T-helper 2 cell treated with Interferon-gamma antibody and Interleukin-4, amounts not matched to agents 5 μg/mL and 100 μg/mL, for 36 hours (primary cell): ENCODE measurements around the gene PLPP3.

ENCODE experiments used
- DNase-seq: peaks from one replicate; pipeline ENCODE4 v3.0.0; 2021; ENCODE audit warnings: low spot score
- H3K27ac Mint-ChIP-seq: one replicate; pipeline ENCODE4 v1.8.0; 2021; ENCODE audit warnings: mild to moderate bottlenecking, mixed read lengths
- H3K27me3 Mint-ChIP-seq: one replicate; pipeline ENCODE4 v1.8.0; 2021; ENCODE audit warnings: low read depth, mixed read lengths
- H3K36me3 Mint-ChIP-seq: one replicate; pipeline ENCODE4 v1.8.0; 2021; ENCODE audit warnings: low read depth, mixed read lengths
- H3K4me1 Mint-ChIP-seq: one replicate; pipeline ENCODE4 v1.8.0; 2021; ENCODE audit warnings: low read depth, mixed read lengths
- H3K4me3 Mint-ChIP-seq: one replicate; pipeline ENCODE4 v1.8.0; 2022; ENCODE audit warnings: mild to moderate bottlenecking, moderate library complexity, mixed read lengths
- H3K9me3 Mint-ChIP-seq: one replicate; pipeline ENCODE4 v1.8.0; 2021; ENCODE audit warnings: mixed read lengths

The PLPP3 gene

GRCh38 chr1:56585985-56586384 is 6.6 kb upstream of the PLPP3 start:
- H3K36me3 Mint-ChIP-seq, result no peaks in the 10 kb centered on the region
- H3K4me3 Mint-ChIP-seq, result no peak overlapping the region
- H3K27ac Mint-ChIP-seq, result no peak overlapping the region
- H3K9me3 Mint-ChIP-seq, result no peaks in the 10 kb centered on the region
- no peak for DNase-seq
- H3K4me1 Mint-ChIP-seq, result no peaks in the 10 kb centered on the region
- H3K27me3 Mint-ChIP-seq, result peaks cover 5% of the 10 kb centered on the region

DNA sequence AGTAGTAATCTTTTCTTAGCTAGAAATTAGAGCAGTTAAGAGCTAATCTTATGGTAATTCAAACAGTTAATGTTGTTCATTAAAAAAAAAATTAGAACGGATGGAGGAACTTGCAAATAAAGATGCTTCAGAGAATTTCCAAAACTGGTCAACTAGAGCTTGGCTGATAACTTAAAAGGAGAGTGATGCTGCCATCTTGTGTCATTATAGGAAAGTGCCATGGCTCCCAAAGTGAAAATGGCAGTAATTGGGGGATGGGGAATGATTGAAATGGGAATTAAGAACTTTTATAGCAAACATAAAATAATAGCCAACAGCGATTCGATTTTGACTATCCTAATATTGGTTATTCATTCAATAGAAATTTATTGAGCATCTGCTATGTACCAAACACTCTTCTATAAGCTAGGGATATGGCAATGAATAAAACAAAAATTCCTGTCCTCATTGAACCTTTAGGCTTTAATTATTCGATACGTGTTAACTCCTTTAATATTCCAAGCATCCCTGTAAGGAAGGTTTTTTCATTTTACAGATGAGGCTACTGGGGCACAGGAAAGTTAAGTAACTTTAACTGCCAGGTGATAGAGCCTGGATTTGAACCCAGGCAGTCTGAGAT is 5.7 kb upstream of the PLPP3 start:
- Mint-ChIP-seq H3K4me1 (no peaks in the 10 kb centered on the region), H3K27ac (no peak overlapping the region), H3K4me3 (no peak overlapping the region), H3K36me3 (no peaks in the 10 kb centered on the region), H3K9me3 (no peaks in the 10 kb centered on the region), H3K27me3 (peaks cover 15% of the 10 kb centered on the region)
- DNase-seq, result no peak

DNA sequence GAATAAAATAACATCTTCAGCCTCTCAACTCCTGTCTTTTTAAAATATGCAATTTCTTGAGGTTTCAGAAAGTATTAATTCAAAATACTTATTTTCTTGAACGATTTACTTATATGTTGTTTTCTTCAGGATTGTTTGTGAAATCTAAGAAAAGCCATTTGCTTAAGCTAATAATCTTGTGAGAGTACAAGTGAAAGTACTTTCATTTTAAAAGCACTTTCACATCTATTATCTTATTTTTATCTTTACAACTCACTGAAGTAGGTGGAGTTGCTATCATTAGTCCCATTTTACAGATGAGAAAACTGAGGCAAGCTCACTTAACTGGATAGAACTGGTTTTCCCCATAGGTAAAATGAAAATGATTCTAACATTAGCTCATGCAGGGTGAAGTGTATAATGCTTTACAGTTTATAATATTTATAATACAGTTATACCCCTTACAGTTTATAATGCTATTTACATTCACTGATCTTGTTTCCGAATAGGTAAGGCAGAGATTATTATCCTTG is 4.7 kb upstream of the PLPP3 start:
- no peaks in the 10 kb centered on the region for H3K9me3 Mint-ChIP-seq
- H3K36me3 Mint-ChIP-seq, result no peaks in the 10 kb centered on the region
- H3K4me1 Mint-ChIP-seq, result no peaks in the 10 kb centered on the region
- no peak for DNase-seq
- peaks cover 24% of the 10 kb centered on the region for H3K27me3 Mint-ChIP-seq
- no peak overlapping the region for H3K4me3 Mint-ChIP-seq
- H3K27ac Mint-ChIP-seq, result no peak overlapping the region

- H3K4me1 Mint-ChIP-seq, result no peaks in the 10 kb centered on the region
- no peaks in the 10 kb centered on the region for H3K9me3 Mint-ChIP-seq
- no peaks in the 10 kb centered on the region for H3K36me3 Mint-ChIP-seq
- no peak for DNase-seq
- peaks cover 47% of the 10 kb centered on the region for H3K27me3 Mint-ChIP-seq
- no peak overlapping the region for H3K4me3 Mint-ChIP-seq
- no peak overlapping the region for H3K27ac Mint-ChIP-seq
Observed at GRCh38 chr1:56580771-56581170, 1.4 kb upstream of the PLPP3 start.

DNA sequence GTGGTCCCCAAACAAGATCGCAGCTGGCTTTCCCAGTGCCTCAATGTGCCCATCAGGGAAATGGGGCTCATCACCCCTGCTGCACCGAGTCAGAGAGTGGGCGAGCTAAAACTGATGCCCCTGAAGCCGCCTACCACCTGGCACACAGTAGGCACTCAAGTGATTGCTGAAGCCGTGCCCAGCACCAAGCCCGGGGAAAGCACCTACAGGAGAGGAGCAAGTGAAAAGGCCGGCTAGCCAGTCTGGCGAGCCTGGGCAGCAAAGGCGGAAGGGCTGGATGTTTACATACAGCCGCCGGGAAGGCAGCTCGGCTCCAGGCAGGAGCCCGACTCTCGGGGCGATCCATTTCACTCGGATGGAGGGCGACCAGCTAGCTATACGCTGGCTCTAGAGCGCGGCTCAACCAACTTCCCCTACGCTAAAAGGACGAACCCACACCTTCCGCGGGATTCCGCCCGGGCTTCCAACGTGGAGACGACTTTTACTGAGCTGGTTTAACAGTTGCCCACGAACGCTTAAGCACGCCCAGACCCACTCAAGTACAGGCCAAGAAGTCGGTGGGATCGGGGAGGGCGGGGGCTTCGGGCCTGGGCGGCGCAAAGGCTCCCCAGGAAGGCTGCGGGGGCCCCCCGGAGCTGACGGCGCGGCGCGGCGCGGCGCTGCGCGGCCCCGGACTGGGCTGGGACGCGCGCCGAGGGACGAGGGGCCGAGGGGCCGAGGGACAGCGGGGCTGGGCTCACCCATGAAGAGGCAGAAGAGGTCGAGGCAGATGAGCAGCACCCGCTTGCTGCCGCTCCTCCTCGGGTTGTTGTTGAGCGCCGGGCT is 1.0 kb downstream of the PLPP3 start:
- Mint-ChIP-seq H3K27ac (no peak overlapping the region), H3K4me3 (peak overlapping the region; percentile 63), H3K36me3 (no peaks in the 10 kb centered on the region), H3K9me3 (no peaks in the 10 kb centered on the region), H3K27me3 (peaks cover 52% of the 10 kb centered on the region), H3K4me1 (no peaks in the 10 kb centered on the region)
- no peak for DNase-seq

DNA sequence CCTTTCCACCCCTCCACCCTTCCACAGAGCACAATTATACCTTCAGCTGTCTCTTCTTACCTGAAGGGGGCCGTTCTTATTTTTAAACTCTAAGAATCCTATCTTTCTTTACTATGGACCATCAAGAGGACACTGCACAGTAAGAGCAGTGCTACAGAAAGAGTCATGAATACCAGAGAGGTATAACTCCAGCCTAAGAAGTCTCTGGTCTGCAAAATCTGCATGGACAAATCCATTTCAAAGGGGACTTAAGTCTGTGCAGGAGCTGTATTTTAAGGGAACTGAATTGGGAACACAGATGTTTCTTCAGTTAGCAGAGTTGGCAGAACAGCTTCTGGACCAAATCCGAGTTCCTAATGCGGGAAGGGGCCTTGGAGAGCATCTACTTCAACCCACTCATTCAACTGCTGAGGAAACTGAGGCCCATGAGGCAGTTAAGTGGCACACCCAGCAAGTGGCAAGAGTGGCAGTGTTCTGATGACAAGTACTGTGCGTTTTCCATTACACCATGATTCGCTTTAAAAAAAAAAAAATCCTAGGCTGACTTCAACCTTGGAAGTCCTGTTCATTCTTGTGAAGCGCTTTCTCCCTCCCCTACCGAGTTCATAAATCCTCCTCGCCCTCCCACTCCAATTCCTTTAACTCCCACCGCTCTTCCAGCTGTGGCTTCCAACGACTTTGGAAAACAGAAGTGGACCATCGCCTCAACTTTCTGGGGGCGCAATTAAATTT is 1.8 kb downstream of the PLPP3 start:
- no peak overlapping the region for H3K27ac Mint-ChIP-seq
- no peaks in the 10 kb centered on the region for H3K36me3 Mint-ChIP-seq
- no peak for DNase-seq
- H3K4me1 Mint-ChIP-seq, result no peaks in the 10 kb centered on the region
- no peaks in the 10 kb centered on the region for H3K9me3 Mint-ChIP-seq
- no peak overlapping the region for H3K4me3 Mint-ChIP-seq
- peaks cover 52% of the 10 kb centered on the region for H3K27me3 Mint-ChIP-seq

DNA sequence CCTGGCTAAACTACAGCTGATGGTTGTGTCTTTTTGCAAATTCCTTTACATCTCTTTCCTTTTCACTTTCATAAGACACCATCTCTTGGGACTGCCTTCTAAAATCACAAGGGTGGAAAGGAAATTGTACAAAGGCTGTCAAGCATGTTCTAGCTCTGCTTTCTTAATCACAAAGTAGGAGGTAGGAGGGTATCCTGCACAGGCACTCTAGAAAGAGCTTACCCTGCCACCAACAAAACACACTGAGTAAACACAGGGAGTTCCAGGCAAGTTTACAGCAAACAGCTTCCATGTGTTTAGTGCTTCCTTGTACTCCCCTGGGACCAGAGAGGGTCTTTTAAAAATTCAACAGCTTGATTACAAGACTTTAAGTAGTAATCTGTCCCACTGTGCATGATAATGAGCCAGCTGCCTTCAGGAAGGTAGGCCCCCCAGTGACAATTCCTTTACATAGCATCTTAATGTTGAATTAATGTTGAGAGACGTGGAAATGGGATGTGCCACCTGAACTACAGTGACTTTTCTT is 2.4 kb downstream of the PLPP3 start:
- H3K27me3 Mint-ChIP-seq, result peaks cover 52% of the 10 kb centered on the region
- H3K4me1 Mint-ChIP-seq, result no peaks in the 10 kb centered on the region
- no peaks in the 10 kb centered on the region for H3K9me3 Mint-ChIP-seq
- H3K4me3 Mint-ChIP-seq, result no peak overlapping the region
- H3K36me3 Mint-ChIP-seq, result no peaks in the 10 kb centered on the region
- H3K27ac Mint-ChIP-seq, result no peak overlapping the region
- DNase-seq, result no peak

DNA sequence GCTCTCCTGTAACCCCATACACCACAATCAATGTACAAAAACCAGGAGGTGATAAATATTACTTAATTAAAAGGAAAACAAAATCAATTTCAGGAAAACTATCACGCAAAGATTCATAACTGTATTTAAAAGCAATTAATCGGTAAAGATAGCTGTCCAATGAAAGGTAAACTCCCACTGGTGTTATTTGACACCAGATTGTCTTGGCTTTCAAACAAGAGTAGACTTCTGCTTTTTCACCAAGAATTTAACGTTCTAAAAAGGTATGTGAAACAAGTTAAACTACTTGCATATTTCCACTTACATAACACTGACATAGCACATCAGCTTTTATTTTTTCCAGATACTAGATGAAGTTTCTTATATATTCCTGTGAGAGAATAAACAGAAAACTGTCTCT is 3.5 kb downstream of the PLPP3 start:
- no peaks in the 10 kb centered on the region for H3K4me1 Mint-ChIP-seq
- DNase-seq, result no peak
- no peak overlapping the region for H3K4me3 Mint-ChIP-seq
- no peaks in the 10 kb centered on the region for H3K36me3 Mint-ChIP-seq
- peaks cover 45% of the 10 kb centered on the region for H3K27me3 Mint-ChIP-seq
- H3K27ac Mint-ChIP-seq, result no peak overlapping the region
- H3K9me3 Mint-ChIP-seq, result no peaks in the 10 kb centered on the region

GRCh38 chr1:56574794-56575193 is 4.6 kb downstream of the PLPP3 start:
- no peak overlapping the region for H3K27ac Mint-ChIP-seq
- no peak overlapping the region for H3K4me3 Mint-ChIP-seq
- H3K27me3 Mint-ChIP-seq, result peaks cover 35% of the 10 kb centered on the region
- no peaks in the 10 kb centered on the region for H3K9me3 Mint-ChIP-seq
- H3K4me1 Mint-ChIP-seq, result no peaks in the 10 kb centered on the region
- no peaks in the 10 kb centered on the region for H3K36me3 Mint-ChIP-seq
- DNase-seq, result no peak

DNA sequence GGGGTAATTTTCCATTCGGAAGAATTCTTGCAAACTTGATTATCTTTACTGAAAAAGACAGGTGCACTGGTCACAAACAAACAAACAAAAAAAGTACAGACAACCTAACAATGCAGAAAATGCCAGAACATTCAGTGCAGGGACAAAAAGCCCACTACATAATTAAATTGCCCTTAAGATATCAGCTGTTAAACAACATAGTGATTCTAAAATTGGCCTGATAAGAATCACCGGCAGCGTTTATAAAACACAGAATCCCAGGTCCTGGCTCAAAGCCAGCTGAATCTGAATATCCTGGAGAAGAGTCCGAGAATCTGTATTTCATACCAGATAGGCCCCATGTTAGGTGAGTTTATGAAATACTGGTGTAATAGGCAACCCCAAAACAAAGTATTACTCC is 6.1 kb downstream of the PLPP3 start:
- Mint-ChIP-seq H3K27me3 (peaks cover 26% of the 10 kb centered on the region), H3K4me1 (no peaks in the 10 kb centered on the region), H3K4me3 (no peak overlapping the region), H3K27ac (no peak overlapping the region), H3K36me3 (no peaks in the 10 kb centered on the region), H3K9me3 (no peaks in the 10 kb centered on the region)
- DNase-seq, result no peak

- Mint-ChIP-seq H3K36me3 (no peaks in the 10 kb centered on the region), H3K27ac (no peak overlapping the region), H3K4me3 (no peak overlapping the region), H3K4me1 (no peaks in the 10 kb centered on the region), H3K27me3 (peaks cover 18% of the 10 kb centered on the region), H3K9me3 (no peaks in the 10 kb centered on the region)
- DNase-seq, result no peak
Observed at GRCh38 chr1:56572334-56573050, 6.9 kb downstream of the PLPP3 start.

GRCh38 chr1:56571448-56571847 is 7.9 kb downstream of the PLPP3 start:
- H3K9me3 Mint-ChIP-seq, result no peaks in the 10 kb centered on the region
- H3K4me1 Mint-ChIP-seq, result no peaks in the 10 kb centered on the region
- H3K36me3 Mint-ChIP-seq, result no peaks in the 10 kb centered on the region
- peaks cover 7% of the 10 kb centered on the region for H3K27me3 Mint-ChIP-seq
- no peak overlapping the region for H3K27ac Mint-ChIP-seq
- DNase-seq, result no peak
- H3K4me3 Mint-ChIP-seq, result no peak overlapping the region

DNA sequence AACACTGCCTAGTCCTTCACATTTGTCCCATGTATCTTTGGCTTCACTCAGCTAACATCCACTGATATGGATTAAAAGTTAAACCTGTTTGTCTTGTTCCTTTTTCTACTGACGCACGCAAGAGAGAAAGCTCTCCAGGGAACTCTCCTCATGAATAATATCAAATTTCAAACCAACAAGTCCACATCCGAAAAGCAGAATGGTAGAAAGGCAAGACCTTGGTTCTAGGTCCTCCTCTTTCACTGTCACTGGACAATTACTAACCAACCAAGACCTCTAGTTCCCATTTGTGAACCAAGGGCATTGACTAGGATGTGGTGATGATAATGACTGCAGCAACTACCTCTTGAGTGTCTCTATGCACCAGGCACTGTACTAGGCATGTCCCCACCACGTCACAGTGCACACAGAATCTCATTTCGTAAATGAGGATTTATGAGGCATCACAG is 8.4 kb downstream of the PLPP3 start:
- Mint-ChIP-seq H3K27ac (no peak overlapping the region), H3K4me3 (no peak overlapping the region), H3K9me3 (no peaks in the 10 kb centered on the region), H3K36me3 (no peaks in the 10 kb centered on the region), H3K4me1 (no peaks in the 10 kb centered on the region), H3K27me3 (peaks cover 6% of the 10 kb centered on the region)
- no peak for DNase-seq
